ENCODE measurements around the gene NF2.
A peak's percentile ranks its signal among the peaks of the same experiment; 100 is the strongest.
"Not testable (repeated sequence)": the region's sequence is repeated elsewhere in the genome, so short reads cannot be mapped to it uniquely, and the experiment has no call there.

Gene NF2

DNA sequence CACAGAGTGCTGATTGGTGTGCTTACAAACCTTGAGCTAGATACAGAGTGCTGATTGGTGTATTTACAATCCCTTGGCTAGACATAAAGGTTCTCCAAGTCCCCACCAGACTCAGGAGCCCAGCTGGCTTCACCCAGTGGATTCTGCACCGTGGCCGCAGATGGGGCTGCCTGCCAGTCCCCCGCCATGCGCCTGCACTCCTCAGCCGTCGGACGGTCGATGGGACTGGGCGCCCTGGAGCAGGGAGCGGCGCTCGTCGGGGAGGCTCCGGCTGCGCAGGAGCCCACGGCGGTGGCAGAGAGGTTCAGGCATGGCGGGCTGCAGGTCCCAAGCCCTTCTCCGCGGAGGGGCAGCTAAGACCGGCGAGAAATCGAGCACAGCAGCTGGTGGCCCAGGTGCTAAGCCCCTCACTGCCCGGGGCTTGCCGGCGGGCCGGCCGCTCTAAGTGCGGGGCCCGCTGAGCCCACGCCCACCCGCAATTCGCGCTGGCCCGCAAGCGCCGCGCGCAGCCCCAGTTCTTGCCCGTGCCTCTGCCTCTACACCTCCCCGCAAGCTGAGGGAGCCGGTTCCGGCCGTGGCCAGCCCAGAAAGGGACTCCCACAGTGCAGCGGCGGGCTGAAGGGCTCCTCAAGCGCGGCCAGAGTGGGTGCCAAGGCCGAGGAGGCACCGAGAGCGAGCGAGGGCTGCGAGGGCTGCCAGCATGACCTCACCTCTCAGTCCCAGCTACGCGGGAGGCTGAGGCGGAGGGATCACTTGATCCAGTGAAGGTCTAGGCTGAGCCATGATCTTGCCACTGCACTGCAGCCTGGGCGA is 5.4 kb upstream of the NF2 start:
- not testable (repeated sequence) for DNase-seq

- no peak for DNase-seq
Measured at GRCh38 chr22:29598684-29599020, 4.8 kb upstream of the NF2 start.

GRCh38 chr22:29604076-29604360 is 585 bp downstream of the NF2 start:
- DNase-seq, result peak; percentile 52

DNA sequence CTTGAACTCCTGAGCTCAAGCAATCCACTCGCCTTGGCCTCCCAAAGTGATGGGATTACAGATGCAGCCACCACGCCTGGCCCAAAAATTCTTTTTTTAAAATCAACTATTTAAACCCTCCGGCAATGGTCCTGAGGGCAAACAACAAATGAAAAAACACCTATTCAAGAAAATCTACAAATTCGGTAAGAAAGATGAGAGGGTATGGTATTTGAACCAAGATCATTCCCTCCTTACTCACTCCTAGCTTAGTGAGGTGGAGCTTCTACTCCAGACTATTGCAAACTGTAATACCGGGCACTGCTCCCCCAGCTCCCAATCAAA is 2.1 kb downstream of the NF2 start:
- no peak for DNase-seq

DNA sequence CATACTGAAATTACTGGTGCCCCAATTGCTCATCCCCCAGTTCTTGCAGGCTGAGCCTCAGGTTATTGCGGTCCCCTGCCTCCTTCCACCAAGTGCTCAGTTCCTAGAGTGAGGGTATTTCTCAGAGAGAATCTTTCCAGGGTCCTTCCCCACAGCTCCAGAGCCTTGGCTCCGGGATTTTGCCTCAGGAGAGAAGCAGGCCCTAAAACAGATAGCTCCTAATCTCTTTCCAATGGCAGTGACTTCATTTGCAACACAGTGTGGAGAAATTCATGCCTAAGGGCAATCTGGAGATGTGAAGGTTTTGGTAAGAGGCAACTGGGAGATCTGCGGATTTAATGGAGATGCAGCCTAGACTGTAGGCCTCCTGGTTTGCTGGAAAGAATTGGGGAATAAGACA is 2.9 kb downstream of the NF2 start:
- no peak for DNase-seq

DNA sequence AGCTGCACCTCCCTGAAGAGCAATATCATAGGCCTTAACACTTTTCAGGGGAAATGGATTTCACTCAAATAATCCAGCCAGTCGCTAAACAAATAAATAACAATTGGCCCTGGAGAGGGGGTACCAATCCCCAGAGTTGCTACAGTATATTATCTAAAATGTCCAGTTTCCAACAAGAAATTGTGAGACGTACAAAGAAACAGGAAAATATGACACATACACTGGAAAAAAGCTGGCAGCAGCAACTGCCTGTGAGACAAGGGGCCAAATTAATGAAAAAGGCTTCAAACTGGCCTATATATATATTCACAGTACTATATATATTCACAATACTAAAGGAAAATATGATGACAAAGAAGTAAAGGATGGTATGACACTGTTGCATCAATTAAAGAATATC is 4.0 kb downstream of the NF2 start:
- no peak for DNase-seq

- no peak for DNase-seq
Measured at GRCh38 chr22:29609139-29609538, 5.7 kb downstream of the NF2 start.

DNA sequence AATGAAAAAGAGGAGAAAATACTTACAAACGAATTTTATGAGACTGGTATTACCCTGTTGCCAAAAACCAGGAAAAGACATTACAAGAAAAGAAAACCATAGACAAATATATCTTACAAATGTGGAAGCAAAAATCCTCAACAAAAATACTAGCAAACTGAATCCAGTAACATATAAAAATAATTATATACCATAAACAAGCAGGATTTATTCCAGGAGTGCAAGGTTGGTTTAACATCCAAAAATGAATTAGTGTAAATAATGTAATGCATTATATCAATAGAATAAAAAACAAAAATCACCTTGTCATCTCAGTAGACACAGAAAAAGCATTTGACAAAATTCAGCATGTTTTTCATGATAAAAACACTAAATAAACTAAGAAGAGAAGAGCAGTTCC is 7.3 kb downstream of the NF2 start:
- DNase-seq, result no peak

- no peak for DNase-seq
Measured at GRCh38 chr22:29615705-29616327, 12.4 kb downstream of the NF2 start.

DNA sequence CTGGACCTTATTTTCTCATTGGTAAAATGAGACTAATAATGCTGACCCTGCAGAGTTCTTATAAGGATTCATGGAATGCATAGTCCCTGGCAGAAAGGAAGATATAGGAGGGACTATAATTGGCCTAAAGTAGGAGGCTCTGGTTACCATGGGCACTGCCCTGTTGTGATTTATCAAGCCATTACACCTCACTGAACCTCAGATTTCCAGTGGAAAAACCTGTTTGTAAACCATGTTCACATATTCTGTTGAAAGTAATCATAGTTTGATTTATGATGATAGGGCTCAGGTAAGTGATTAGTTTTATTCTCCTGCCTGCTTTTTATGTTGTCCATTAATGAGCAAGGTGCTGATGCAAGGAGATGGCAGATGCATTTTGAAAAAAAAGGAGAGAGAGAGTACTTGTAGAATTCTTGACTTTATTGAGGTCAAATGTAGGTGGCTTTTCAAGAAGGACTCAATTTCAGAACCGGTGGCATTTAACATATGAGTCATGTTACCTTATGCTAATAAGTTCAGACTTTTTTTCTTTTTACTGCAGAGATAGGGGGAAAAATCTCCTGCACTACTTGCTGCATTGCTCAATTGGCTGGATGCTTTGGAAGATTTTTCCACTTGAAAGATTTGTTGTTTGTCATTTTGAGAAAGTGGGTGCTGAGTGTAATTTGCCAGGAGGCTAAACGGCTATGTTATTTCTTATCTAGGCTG is 14.6 kb downstream of the NF2 start:
- no peak for DNase-seq

GRCh38 chr22:29621761-29622526 is 18.5 kb downstream of the NF2 start:
- no peak for DNase-seq

DNA sequence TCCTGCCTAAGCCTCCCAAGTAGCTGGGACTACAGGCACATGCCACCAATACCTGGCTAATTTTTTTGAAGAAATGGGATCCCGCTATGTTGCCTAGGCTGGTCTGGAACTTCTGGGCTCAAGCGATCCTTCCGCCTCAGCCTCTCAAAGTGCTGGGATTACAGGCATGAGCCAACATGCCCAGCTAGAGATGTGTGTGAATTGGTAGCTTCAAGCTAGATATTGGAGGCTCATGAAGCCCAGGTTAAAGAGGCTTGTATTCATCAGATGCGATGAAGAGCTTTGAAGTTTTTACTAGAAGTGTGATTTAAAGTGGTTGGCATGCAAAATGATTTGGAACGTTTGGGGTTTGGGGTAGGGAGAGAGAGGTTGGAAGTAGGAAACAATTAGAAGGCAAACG is 19.6 kb downstream of the NF2 start:
- no peak for DNase-seq

DNA sequence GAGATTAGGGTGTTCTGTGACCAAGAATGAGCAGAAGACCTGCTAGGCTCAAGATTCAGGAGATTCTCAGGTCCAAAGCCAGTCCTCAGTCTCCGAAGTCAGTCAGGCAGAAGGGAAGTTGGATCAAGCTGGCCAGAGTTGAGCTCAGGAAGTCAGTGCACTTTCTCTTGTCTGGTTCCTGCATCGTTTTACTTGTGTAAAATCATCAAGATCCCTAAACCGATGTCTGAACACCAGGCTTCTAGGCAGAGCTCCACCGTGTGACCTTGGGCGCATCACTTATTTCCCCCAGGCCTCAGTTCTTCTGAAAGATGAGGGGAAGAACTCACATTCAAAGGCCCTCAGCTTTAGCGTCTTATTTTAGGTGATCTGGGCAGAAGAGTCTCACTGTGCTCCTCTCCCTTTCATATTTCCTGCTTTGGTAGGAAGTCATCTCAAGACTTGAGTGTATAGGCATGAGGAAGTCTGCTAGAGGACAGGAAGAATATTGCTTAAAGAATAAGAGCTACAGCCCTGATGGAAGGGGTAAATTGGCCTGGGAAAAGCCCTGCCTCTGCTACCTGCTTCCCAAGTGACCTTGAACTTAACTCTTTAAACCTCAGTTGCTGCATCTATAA is 20.2 kb downstream of the NF2 start:
- peak; percentile 16 for DNase-seq

DNA sequence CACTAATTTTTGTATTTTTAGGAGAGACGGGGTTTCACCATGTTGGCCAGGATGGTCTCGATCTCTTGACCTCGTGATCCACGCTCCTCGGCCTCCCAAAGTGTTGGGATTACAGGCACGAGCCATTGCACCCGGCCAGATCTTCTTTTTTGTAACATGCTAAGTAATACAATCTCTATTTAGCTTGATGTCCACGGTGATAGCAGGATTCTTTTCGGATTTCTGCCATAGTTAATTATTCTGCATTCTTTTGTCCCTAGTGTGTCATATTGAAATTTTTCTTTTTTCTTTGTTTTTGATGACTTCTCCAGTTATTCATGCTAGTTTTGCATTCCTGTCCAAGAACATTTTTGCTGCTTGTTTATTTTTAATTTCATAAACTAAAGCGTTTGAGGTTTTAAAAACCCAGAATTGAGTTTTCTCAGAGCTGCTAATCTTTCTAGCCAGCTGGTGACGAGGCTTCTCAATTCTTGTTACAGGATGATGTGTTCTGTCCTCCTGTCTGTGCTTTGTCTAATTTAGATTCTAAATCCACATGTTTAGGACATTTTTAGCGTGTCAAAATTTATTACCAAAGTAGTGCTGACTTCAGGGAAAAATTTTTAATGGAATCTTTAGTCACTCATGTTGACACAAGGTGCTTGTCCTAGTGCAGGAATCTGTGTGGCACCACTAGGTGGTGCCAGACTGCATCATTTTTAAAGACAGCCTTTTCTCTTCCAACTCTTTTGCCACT is 21.8 kb downstream of the NF2 start:
- DNase-seq, result peak; percentile 51

DNA sequence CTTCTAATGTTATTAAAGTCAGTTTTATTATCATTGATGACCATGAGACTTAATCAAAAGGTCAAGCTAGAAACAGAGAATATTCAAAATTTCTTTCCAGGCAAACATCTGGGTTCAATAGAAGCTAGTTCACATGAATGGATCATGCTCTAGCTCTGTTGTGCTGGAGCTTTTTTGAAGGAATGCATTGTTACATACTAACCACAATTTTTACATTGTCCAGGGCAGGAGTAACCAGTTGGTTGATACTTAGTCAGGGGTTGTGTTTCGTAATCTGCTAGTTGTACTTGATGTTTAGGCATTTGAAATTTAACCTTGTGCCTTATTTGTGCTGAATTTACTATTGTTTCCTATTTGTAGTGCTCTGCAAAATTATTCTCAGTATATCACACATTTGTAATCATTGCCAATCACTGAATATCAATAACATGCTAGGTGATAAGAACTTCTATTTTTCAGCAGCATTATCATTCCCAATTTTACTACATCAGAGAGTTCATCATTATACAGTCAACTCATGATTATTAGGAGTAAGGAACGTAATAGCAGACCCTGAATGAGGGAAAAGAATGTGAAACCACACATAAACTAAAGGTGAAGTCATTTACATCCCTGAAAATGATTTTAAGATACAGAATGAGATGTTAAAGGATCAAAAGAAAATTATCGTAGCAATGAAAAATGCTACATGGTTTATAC is 23.2 kb downstream of the NF2 start:
- no peak for DNase-seq

DNA sequence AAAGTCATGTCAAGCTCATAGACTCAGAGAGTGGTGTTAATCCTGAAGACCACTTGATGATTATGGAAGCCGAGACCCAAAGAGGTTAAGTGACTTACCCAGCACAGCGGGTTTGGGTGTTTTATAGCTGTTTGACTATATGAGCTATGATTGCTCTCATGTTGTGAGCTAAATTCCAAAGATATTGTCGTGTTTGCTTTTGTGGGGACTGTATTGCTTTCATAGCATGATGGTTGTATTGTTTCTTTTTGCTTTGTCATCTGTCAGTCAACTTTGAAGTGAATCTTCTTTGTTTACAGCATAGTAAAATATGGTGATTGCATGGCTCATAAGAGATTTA is 23.7 kb downstream of the NF2 start:
- no peak for DNase-seq

- no peak for DNase-seq
Measured at GRCh38 chr22:29628996-29629902, 25.8 kb downstream of the NF2 start.

- DNase-seq, result no peak
Measured at GRCh38 chr22:29629903-29630516, 26.6 kb downstream of the NF2 start.

GRCh38 chr22:29630987-29631386 is 27.6 kb downstream of the NF2 start:
- DNase-seq, result no peak

GRCh38 chr22:29631725-29632124 is 28.3 kb downstream of the NF2 start:
- DNase-seq, result no peak

DNA sequence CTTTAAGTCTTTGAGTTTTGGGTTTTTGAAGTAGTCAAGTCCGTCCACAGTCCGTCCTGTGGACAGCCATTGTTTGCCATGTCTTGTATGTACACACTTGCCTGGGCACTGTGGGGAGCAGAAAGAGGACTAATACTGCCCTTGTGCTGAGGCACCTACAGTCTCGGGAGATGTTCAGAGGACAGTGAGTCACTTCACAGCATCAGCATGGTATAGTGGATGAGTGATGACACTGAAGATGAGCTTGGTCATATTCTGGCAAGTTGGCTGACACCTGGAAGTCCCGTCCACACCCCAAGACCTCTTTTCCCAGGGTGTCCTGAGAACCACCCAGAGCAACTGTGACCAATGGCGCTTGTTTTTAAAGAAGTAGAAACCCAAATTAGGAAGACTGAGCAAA is 29.2 kb downstream of the NF2 start:
- no peak for DNase-seq

Data from CD4-positive, alpha-beta T cell treated with Interleukin-17A for 1 hour (primary cell).